ENCODE measurements around the gene ATAD5. TPM values are rescaled to one million over a fixed set of nuclear protein-coding genes. Genes with fewer than 3 reads are reported as not detected.

The ATAD5 gene
- total and polyA plus RNA-seq, 2 of the 4 experiments (the other 2 are of a cell fraction): 1.0 to 1.3 TPM

- no peak overlapping the region for H3K18ac ChIP-seq (ENCODE audit: low read depth, low read length)
- no peak overlapping the region for H3K56ac ChIP-seq (ENCODE audit: extremely low read depth, insufficient read depth, low read length)
- H3K9me1 ChIP-seq (ENCODE audit: insufficient read depth, low read length): 0 out of 2 replicates have a peak, but pooled peaks cover 4% of the 10 kb centered on the region
- H3K4me1 ChIP-seq (ENCODE audit: control insufficient read depth, insufficient read depth, low read length): no peaks in the 10 kb centered on the region
- no peak overlapping the region for H2BK120ac ChIP-seq (ENCODE audit: low read depth, low read length)
- no peak overlapping the region for H2BK20ac ChIP-seq (ENCODE audit: low read depth, low read length)
- no peak overlapping the region for H2BK15ac ChIP-seq (ENCODE audit: low read depth, low read length)
- H4K8ac ChIP-seq (ENCODE audit: low read depth in 2 of 2, low read length in 2 of 2): no peak overlapping the region
- H3K79me1 ChIP-seq (ENCODE audit: low read depth in 1 of 2, low read length in 2 of 2): peaks cover 19 to 42% of the 10 kb centered on the region in 2 experiments
- no peak overlapping the region for H3K14ac ChIP-seq (replicated peaks; ENCODE audit: low read depth, low read length)
- POLR2A ChIA-PET (ENCODE audit: unreplicated experiment): no interaction called here
- H4K20me1 ChIP-seq (ENCODE audit: insufficient read depth, low read length): no peaks in the 10 kb centered on the region
- dilution Hi-C loops (cut with HindIII; ENCODE audit: low sequenced_read_pairs, unreplicated experiment) (no loop called here), intact Hi-C loops (cut with micrococcal nuclease) (no loop called here), in situ Hi-C loops (cut with MboI; ENCODE audit: low sequenced_read_pairs) (no loop called here)
- BruUV-seq (replicated peaks): no TSS peak
- CTCF ChIA-PET: interaction anchor here (1.0 kb wide), 1 partner anchor 14 kb away, joined by 4 read pairs; no protein-coding TSS in a partner anchor
- H3K36me3 ChIP-seq (ENCODE audit: control insufficient read depth, insufficient read depth, low read length): peaks cover 11% of the 10 kb centered on the region
- no peak overlapping the region for H4K91ac ChIP-seq (ENCODE audit: insufficient read depth, low read depth, low read length)
- H3K27ac ChIP-seq (ENCODE audit: insufficient read depth, low read length): no peak overlapping the region
- H3K4ac ChIP-seq (ENCODE audit: low read depth, low read length): no peak overlapping the region
- H3K23ac ChIP-seq (ENCODE audit: low read depth, low read length): no peak overlapping the region
- no peak overlapping the region for H2AK9ac ChIP-seq (replicated peaks; ENCODE audit: low read depth, low read length, poor library complexity)
- WGBS, 2 experiments (ENCODE audit: extremely low coverage in 2 of 2, insufficient read length in 1 of 2): no CpG with 5 or more reads among the region's 2 CpGs
- H3K9me3 ChIP-seq (ENCODE audit: control insufficient read depth, insufficient read depth, low read length): no peaks in the 10 kb centered on the region
- H3K9ac ChIP-seq (ENCODE audit: low read depth, low read length): no peak overlapping the region
- H4K5ac ChIP-seq (ENCODE audit: low read depth, low read length): no peak overlapping the region
- ATAC-seq (ENCODE audit: low read depth) (no peak), DNase-seq (no peak)
- H3K4me2 ChIP-seq (ENCODE audit: low read depth, low read length): no peak overlapping the region
- no peaks in the 10 kb centered on the region for H3K27me3 ChIP-seq (ENCODE audit: control insufficient read depth, insufficient read depth, low read length)
- no peak overlapping the region for H2AK5ac ChIP-seq (ENCODE audit: low read depth, low read length)
- no peak overlapping the region for H3K4me3 ChIP-seq (ENCODE audit: insufficient read depth, low read depth, low read length)
- H2BK5ac ChIP-seq (ENCODE audit: low read depth, low read length, poor library complexity, severe bottlenecking): no peak overlapping the region
- TF ChIP-seq, protein P1, sequence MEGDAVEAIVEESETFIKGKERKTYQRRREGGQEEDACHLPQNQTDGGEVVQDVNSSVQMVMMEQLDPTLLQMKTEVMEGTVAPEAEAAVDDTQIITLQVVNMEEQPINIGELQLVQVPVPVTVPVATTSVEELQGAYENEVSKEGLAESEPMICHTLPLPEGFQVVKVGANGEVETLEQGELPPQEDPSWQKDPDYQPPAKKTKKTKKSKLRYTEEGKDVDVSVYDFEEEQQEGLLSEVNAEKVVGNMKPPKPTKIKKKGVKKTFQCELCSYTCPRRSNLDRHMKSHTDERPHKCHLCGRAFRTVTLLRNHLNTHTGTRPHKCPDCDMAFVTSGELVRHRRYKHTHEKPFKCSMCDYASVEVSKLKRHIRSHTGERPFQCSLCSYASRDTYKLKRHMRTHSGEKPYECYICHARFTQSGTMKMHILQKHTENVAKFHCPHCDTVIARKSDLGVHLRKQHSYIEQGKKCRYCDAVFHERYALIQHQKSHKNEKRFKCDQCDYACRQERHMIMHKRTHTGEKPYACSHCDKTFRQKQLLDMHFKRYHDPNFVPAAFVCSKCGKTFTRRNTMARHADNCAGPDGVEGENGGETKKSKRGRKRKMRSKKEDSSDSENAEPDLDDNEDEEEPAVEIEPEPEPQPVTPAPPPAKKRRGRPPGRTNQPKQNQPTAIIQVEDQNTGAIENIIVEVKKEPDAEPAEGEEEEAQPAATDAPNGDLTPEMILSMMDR (conservative IDR thresholded peaks at IDR 0.05; ENCODE audit: low read depth, low read length): peak; percentile 16; the same call in 1 of the 2 replicates
- TF ChIP-seq NFE2L2 (IDR thresholded peaks at IDR 0.05; ENCODE audit: low read depth, low read length): no peak
- H2AFZ ChIP-seq (replicated peaks; ENCODE audit: low read length, poor library complexity): no peak overlapping the region
Measured at GRCh38 chr17:30805944-30806456, 25.8 kb upstream of the ATAD5 start.
